NCI-H460 (cell line): ENCODE results near the gene ARHGAP6. TPM values are rescaled to one million over a fixed set of nuclear protein-coding genes. Genes with fewer than 3 reads are reported as not detected.

ENCODE experiments used
- DNase-seq: peaks from one replicate; pipeline ENCODE4 v3.0.0-alpha.2; 2016; ENCODE audit warnings: low read depth; ENCODE audit errors: extremely low read depth
- total RNA-seq: library from RNA; depleted of rRNA; stranded (reverse); fragments of >200 nt; shearing (Covaris generic); gene quantifications from 2 replicates; pipeline ENCODE4 v1.2.3, GENCODE V29; 2014

Gene ARHGAP6
- total RNA-seq, 1 experiment from 2014 or later: 0.07 TPM

- DNase-seq: no peak
These were observed 199.9 kb downstream of the ARHGAP6 start for GRCh38 chrX:11465648-11466411.

GRCh38 chrX:11464836-11465463, 200.8 kb downstream of the ARHGAP6 start:
- no peak for DNase-seq

GRCh38 chrX:11464380-11464779, 201.3 kb downstream of the ARHGAP6 start:
- no peak for DNase-seq

- no peak for DNase-seq
These were observed 203.1 kb downstream of the ARHGAP6 start for GRCh38 chrX:11462648-11463047.

- no peak for DNase-seq
These were observed 203.6 kb downstream of the ARHGAP6 start for GRCh38 chrX:11462136-11462535.

GRCh38 chrX:11461201-11462001, 204.3 kb downstream of the ARHGAP6 start:
- no peak for DNase-seq

- no peak for DNase-seq
These were observed 205.4 kb downstream of the ARHGAP6 start for GRCh38 chrX:11460347-11460746.

- DNase-seq: no peak
These were observed 207.6 kb downstream of the ARHGAP6 start for GRCh38 chrX:11458170-11458569.

GRCh38 chrX:11451151-11451550, 214.6 kb downstream of the ARHGAP6 start:
- DNase-seq: no peak

- DNase-seq: no peak
These were observed 215.4 kb downstream of the ARHGAP6 start for GRCh38 chrX:11450354-11450753.

- DNase-seq: no peak
These were observed 216.1 kb downstream of the ARHGAP6 start for GRCh38 chrX:11449613-11450012.

- no peak for DNase-seq
These were observed 218.3 kb downstream of the ARHGAP6 start for GRCh38 chrX:11447418-11447817.

GRCh38 chrX:11446949-11447348, 218.8 kb downstream of the ARHGAP6 start:
- DNase-seq: peak; percentile 77

- no peak for DNase-seq
These were observed 219.4 kb downstream of the ARHGAP6 start for GRCh38 chrX:11446336-11446735.

- DNase-seq: peak; percentile 38
These were observed 220.2 kb downstream of the ARHGAP6 start for GRCh38 chrX:11445540-11445939.

GRCh38 chrX:11444052-11444451, 221.7 kb downstream of the ARHGAP6 start:
- DNase-seq: no peak

- no peak for DNase-seq
These were observed 225.9 kb downstream of the ARHGAP6 start for GRCh38 chrX:11439846-11440245.

- DNase-seq: peak; percentile 20
These were observed 227.0 kb downstream of the ARHGAP6 start for GRCh38 chrX:11438767-11439166.

- DNase-seq: no peak
These were observed 227.4 kb downstream of the ARHGAP6 start for GRCh38 chrX:11438380-11438723.

- peak; percentile 44 for DNase-seq
These were observed 227.9 kb downstream of the ARHGAP6 start for GRCh38 chrX:11437642-11438379.

- DNase-seq: no peak
These were observed 230.2 kb downstream of the ARHGAP6 start for GRCh38 chrX:11435568-11435967.
